Stimulated activated effector memory CD8-positive, alpha-beta T cell treated with anti-CD3 and anti-CD28 coated beads, Interleukin-12 subunit alpha, Interleukin-12 subunit beta, amount 100 ng/mL, for 72 hours (primary cell): Measurements from ENCODE around the gene MICAL3.
A peak's percentile ranks its signal among the peaks of the same experiment; 100 is the strongest.
"Not testable (repeated sequence)": the region's sequence is repeated elsewhere in the genome, so short reads cannot be mapped to it uniquely, and the experiment has no call there.

Source experiments
- ATAC-seq: fragments of 150-1000 bp; cut with Tn5 transposase; 2 replicates; pipeline ENCODE4 v1.10.0; 2021
- DNase-seq, 2 donors: peaks; one replicate each; pipeline ENCODE4 v3.0.0; 2021 to 2022; ENCODE audit warnings: low spot score in 2 of 2
- H3K27ac Mint-ChIP-seq: one replicate; pipeline ENCODE4 v1.8.0; 2022; ENCODE audit warnings: mild to moderate bottlenecking, mixed read lengths
- H3K36me3 Mint-ChIP-seq: one replicate; pipeline ENCODE4 v1.8.0; 2022; ENCODE audit warnings: mild to moderate bottlenecking, mixed read lengths
- H3K4me1 Mint-ChIP-seq: one replicate; pipeline ENCODE4 v1.8.0; 2022; ENCODE audit warnings: mixed read lengths
- H3K4me3 Mint-ChIP-seq: one replicate; pipeline ENCODE4 v1.8.0; 2022; ENCODE audit warnings: mild to moderate bottlenecking, mixed read lengths
- H3K9me3 Mint-ChIP-seq: one replicate; pipeline ENCODE4 v1.8.0; 2022; ENCODE audit warnings: mixed read lengths

MICAL3 gene

DNA sequence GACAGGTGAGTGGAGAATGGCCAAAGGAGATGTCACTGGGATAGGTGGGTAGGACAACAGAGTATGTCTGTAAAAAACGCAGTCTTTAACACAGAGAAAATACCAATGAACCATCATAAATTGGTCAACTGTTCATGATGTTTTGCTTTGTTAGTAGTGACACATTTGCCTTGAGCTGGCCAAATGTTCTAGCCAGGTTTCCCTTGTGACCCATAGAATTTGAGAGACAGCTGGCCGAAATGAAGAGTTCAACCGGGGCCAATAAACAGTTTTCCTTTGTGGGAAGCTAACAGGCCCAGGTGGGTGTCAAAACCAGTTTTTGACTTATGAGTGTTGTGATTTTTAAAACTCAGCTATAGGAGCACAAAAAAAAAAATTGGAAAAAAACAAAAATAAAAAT lies 133.5 kb downstream of the MICAL3 start:
- ATAC-seq, result no peak
- peaks cover 87% of the 10 kb centered on the region for H3K36me3 Mint-ChIP-seq
- no peak for DNase-seq
- H3K27ac Mint-ChIP-seq, result no peak overlapping the region
- H3K4me3 Mint-ChIP-seq, result no peak overlapping the region
- no peaks in the 10 kb centered on the region for H3K9me3 Mint-ChIP-seq
- H3K4me1 Mint-ChIP-seq, result no peaks in the 10 kb centered on the region

DNA sequence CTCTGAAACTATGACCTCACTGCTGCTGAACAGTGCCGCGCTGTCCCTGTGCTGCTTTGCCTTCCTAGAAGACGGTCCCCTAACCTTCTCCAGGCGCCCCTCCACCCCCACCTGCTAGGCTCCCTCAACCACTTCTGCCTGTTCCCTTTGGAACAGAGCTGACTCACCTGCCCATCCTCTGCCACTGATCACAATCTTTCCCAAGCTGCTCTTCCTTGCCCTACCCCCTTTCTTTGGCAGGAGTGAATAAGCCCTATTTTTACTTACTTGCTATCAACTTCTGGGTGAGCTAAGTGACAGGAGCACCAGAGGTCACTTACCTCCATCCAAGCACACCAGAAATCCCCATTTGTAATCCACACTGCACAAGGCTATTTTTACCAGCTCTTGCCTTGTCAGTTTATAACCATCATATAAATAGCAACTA lies 134.1 kb downstream of the MICAL3 start:
- H3K9me3 Mint-ChIP-seq, result no peaks in the 10 kb centered on the region

DNA sequence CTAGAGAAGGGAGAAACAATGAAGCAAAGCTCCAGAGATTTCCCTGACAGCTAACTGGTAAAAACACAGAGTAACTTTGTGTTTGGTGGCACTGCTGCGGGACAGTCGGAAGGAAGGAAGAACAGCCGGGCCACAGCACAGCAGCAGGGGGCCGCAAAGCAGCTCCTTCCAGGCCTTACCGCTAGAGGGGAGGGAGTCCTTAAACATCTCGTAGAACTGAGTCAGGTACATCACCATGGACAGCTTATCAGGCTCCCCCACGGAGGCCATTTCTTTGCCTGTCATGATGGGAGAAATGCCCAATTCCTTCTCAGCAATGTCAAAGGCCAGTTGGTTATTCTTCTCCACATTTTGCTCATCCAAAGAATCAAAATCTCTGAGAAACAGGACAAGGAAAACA lies 135.5 kb downstream of the MICAL3 start:
- H3K9me3 Mint-ChIP-seq, result no peaks in the 10 kb centered on the region
- peak; percentile 21 for ATAC-seq
- no peaks in the 10 kb centered on the region for H3K4me1 Mint-ChIP-seq
- no peak overlapping the region for H3K27ac Mint-ChIP-seq
- no peak for DNase-seq
- no peak overlapping the region for H3K4me3 Mint-ChIP-seq
- H3K36me3 Mint-ChIP-seq, result peaks cover 80% of the 10 kb centered on the region

More for the DNA sequence above, 134.1 kb downstream of the MICAL3 start:
- no peak overlapping the region for H3K4me3 Mint-ChIP-seq
- DNase-seq (no peak), ATAC-seq (no peak)
- peaks cover 87% of the 10 kb centered on the region for H3K36me3 Mint-ChIP-seq
- H3K4me1 Mint-ChIP-seq, result no peaks in the 10 kb centered on the region
- peak overlapping the region; percentile 7 for H3K27ac Mint-ChIP-seq

DNA sequence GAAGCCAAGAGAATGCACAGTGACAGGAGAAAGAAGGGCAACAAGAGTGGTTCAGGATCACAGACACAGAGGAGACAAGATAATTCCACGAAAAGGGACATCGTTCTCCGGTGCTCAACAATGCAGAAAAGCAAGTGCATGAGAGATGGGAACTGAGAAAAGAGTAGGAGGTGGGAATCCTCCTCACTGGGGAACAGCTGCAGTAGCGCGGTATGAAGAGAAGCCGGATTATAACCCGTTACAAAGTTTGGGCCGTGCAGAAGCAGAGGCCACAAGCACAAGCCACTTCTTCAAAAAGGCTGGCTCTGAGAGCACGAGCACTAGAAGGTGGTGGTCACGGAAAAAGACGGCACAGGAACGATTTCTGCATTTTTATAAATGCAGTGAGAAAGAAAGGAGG lies 135.9 kb downstream of the MICAL3 start:
- DNase-seq, result no peak
- no peak for ATAC-seq
- Mint-ChIP-seq H3K27ac (no peak overlapping the region), H3K4me1 (no peaks in the 10 kb centered on the region), H3K4me3 (no peak overlapping the region), H3K9me3 (no peaks in the 10 kb centered on the region), H3K36me3 (peaks cover 77% of the 10 kb centered on the region)

DNA sequence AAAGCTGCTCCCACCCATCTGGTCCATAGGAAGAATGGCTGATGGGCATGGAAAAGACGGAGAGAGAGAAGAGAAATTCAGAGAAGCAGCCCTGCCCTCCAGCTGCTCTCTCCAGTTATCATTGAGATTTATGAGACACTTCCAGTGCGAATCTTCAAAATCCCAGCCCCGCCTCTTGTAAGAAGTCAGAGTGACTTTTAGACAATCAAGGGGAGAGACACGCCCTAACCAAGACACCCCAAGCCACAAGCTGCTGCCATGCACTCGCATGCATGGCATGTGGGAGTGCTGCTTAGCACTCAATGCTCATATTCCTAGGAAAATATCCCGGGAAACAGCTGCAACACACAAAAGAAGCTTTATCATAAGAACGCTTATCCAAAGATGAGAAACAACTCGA lies 139.5 kb downstream of the MICAL3 start:
- Mint-ChIP-seq H3K36me3 (peaks cover 64% of the 10 kb centered on the region), H3K9me3 (no peaks in the 10 kb centered on the region), H3K27ac (no peak overlapping the region), H3K4me1 (no peaks in the 10 kb centered on the region), H3K4me3 (no peak overlapping the region)
- DNase-seq, result no peak
- ATAC-seq, result no peak

DNA sequence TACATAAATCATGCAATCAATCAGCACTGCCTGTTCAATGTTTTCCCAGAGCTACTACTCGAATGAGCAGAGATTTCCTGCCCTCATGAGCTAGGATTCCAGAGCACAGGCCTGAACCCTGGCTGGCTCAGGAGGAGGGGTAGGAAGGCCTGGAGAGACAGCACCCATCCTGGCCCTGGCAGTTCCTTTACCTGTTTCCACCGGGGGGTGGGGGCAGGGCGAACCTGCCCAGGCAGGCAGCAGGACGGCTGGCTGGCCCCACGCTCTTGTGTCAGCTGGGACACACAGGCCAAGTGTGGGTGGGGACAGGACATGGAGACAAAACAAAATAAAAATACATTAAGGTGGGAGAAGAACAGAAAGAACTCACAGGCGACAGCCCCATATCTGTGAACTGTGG lies 140.3 kb downstream of the MICAL3 start:
- Mint-ChIP-seq H3K4me3 (no peak overlapping the region), H3K27ac (peak overlapping the region; percentile 21), H3K9me3 (no peaks in the 10 kb centered on the region), H3K36me3 (peaks cover 71% of the 10 kb centered on the region), H3K4me1 (no peaks in the 10 kb centered on the region)
- no peak for ATAC-seq
- no peak for DNase-seq

DNA sequence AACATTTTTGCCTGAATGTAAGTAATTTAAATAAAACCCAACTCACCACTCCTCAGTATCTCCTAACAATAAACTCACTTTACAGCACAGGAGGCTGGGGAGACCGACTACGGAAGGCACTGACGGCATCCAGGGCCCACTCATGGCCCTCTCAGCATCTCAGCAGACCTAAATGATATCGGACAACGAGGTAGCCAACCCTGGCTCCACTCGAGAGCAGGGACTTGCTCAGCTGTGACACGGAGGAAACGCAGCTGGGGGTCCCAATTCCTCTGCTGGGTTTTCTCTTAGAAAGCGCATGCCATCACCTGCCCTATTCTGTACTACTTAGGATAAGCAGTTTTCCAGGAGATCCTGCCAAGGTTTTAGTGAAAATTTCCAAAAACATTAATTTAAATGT lies 141.0 kb downstream of the MICAL3 start:
- Mint-ChIP-seq H3K27ac (peak overlapping the region; percentile 21), H3K9me3 (no peaks in the 10 kb centered on the region), H3K4me1 (no peaks in the 10 kb centered on the region), H3K36me3 (peaks cover 73% of the 10 kb centered on the region), H3K4me3 (no peak overlapping the region)
- ATAC-seq, result no peak
- DNase-seq, result no peak

DNA sequence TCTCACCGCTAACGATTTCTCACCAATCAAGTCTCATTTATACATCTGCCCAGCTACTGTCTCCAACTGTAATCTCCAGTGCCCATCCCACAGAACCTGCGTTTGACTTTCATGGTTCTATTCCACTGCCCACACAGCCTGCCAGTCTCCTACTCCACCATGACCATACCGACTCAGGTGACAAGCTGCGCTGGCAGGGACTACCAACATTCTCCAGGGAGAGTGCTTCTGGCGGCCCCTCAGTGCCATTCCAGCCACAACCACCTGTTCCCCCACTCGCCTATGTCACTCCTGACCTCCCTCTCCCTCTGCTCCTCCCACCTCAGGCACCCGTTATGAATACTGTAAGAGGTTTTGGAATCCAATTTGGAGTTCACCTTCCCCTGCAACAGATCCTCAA lies 141.6 kb downstream of the MICAL3 start:
- Mint-ChIP-seq H3K27ac (no peak overlapping the region), H3K9me3 (no peaks in the 10 kb centered on the region)

DNA sequence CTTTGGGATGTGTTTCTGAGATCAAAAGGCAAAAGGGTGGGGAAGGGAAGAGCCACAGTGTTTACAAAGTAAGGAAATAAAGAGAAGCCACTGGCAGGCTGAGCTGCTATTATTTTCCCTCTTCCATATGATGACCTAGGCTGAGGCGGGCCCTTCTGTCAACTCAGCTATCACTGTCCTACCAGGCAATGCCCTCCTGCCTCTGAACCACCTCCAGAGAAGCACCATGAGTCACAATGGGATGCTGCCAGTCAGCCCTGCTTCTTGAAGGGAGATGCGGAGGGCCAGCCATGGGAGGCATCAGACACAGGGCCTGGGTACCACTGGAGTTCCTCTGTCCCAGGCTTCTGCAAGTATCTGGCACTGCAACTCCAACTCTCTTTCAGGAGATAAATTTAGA lies 142.2 kb downstream of the MICAL3 start:
- Mint-ChIP-seq H3K4me3 (no peak overlapping the region), H3K36me3 (peaks cover 61% of the 10 kb centered on the region), H3K27ac (no peak overlapping the region), H3K9me3 (no peaks in the 10 kb centered on the region), H3K4me1 (no peaks in the 10 kb centered on the region)
- DNase-seq, result no peak
- no peak for ATAC-seq

More for the DNA sequence above, 141.6 kb downstream of the MICAL3 start:
- Mint-ChIP-seq H3K4me3 (no peak overlapping the region), H3K4me1 (no peaks in the 10 kb centered on the region), H3K36me3 (peaks cover 67% of the 10 kb centered on the region)
- DNase-seq (no peak), ATAC-seq (no peak)

DNA sequence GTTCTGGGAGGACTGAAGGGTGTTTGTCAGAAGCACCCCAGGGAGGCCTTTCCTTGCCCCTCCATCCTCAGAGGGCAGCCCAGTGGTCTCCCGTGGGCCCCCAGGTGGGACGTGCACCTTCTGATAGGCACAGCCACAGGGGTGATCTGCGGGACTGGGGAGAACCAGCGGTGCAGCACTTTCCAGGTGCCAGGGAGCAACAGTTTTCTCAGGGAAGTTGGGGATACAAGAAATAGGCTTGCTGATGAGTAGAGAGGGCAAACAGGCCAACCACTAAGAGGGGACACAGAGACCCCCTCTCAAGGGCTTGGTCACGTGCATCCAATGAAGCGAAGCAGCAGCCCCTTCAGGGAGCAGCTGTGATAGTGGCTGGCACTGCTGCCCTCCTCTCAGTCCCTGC lies 143.0 kb downstream of the MICAL3 start:
- H3K4me1 Mint-ChIP-seq, result no peaks in the 10 kb centered on the region
- DNase-seq, result no peak
- H3K36me3 Mint-ChIP-seq, result peaks cover 53% of the 10 kb centered on the region
- no peak for ATAC-seq
- no peak overlapping the region for H3K4me3 Mint-ChIP-seq
- H3K27ac Mint-ChIP-seq, result no peak overlapping the region
- H3K9me3 Mint-ChIP-seq, result no peaks in the 10 kb centered on the region

DNA sequence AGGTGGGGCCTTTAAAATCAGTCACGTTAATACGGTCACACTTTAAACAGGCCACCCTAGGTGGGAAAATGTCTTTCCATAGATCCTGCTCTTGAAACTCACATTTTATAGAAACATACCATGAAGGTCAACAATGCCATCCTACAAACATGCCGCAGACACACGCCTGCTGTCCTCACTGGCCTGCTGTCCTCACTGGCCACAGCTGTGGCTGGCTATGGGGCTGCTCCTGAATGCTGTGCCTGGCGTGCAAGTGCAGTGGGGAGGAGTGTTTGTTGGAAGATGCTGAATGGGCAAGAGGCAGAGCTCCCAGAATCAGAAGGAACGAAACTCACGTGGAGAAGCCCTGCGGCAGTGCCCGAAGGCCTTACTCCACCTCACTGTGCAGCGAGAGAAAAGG lies 143.9 kb downstream of the MICAL3 start:
- Mint-ChIP-seq H3K27ac (no peak overlapping the region), H3K9me3 (no peaks in the 10 kb centered on the region), H3K4me3 (no peak overlapping the region), H3K4me1 (no peaks in the 10 kb centered on the region), H3K36me3 (peaks cover 48% of the 10 kb centered on the region)
- ATAC-seq, result no peak
- no peak for DNase-seq

DNA sequence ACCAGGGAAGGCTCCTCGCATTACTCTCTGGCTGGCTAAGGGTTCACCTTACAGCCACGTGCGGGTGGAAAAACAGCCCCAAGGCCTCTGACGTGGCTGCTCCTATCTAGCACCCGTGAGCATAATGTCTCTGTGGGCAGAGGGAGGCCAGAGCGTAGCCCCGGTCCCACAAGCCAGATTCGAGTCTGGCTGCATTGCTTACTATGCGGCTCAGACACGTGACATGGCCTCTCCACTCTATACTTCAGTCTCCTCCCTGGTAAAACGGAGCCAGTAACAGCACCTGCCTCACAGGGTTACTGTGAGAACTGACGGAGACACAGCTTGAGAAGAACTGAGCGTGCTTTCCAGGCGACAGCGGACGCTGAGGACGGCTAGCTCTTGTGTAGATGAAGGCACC lies 144.3 kb downstream of the MICAL3 start:
- no peaks in the 10 kb centered on the region for H3K4me1 Mint-ChIP-seq
- no peak for DNase-seq
- H3K36me3 Mint-ChIP-seq, result peaks cover 48% of the 10 kb centered on the region

DNA sequence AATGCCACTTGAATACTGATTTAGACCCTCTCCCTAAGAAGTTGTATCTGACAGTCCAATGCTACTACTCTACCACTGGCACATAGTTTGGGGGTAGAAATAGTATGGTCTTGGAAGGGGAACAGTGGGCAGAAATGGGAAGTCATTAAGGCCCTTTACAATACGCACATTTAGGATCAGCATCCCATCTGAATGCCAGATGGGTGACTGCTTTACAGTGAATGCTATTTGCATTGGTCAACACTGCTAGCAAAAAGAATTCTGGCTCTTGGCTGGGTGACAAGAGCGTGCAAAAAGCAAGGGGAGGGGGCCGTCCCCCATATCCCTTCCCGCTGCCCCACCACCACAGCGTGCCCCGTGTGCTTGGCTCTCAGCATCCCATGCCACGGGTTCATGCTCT lies 145.4 kb downstream of the MICAL3 start:
- ATAC-seq (no peak), DNase-seq (no peak)
- Mint-ChIP-seq H3K4me3 (no peak overlapping the region), H3K4me1 (no peaks in the 10 kb centered on the region), H3K27ac (no peak overlapping the region), H3K36me3 (peaks cover 51% of the 10 kb centered on the region), H3K9me3 (no peaks in the 10 kb centered on the region)

More for the DNA sequence above, 144.3 kb downstream of the MICAL3 start:
- H3K4me3 Mint-ChIP-seq, result no peak overlapping the region
- no peaks in the 10 kb centered on the region for H3K9me3 Mint-ChIP-seq
- no peak overlapping the region for H3K27ac Mint-ChIP-seq
- no peak for ATAC-seq

DNA sequence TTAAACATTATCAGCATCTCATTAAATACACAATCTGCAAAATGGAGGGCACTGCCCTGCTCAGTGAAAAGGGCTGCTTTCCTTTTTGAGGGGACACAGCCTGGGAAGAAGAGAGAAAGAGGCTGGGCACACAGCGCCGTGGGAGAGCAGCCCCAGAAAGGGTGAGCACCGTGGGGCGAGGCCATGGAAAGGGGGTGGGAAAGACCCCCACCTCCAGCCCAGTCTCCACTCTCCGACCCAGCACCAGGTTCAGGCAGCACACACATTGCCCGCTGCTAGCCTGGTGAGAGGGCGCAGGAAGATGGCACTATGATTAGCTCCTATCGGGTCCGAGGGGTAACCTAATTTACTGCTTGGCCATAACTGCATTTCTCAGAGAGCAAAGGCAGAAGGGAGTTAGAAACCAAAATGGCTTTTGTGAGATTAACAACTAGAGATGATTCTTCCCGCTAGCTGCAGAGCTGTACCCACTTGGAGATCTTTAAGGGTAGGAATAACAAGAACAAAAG lies 146.1 kb downstream of the MICAL3 start:
- peak overlapping the region; percentile 9 for H3K27ac Mint-ChIP-seq
- H3K9me3 Mint-ChIP-seq, result no peaks in the 10 kb centered on the region
- DNase-seq (no peak), ATAC-seq (no peak)
- peaks cover 55% of the 10 kb centered on the region for H3K36me3 Mint-ChIP-seq
- H3K4me3 Mint-ChIP-seq, result no peak overlapping the region
- no peaks in the 10 kb centered on the region for H3K4me1 Mint-ChIP-seq

DNA sequence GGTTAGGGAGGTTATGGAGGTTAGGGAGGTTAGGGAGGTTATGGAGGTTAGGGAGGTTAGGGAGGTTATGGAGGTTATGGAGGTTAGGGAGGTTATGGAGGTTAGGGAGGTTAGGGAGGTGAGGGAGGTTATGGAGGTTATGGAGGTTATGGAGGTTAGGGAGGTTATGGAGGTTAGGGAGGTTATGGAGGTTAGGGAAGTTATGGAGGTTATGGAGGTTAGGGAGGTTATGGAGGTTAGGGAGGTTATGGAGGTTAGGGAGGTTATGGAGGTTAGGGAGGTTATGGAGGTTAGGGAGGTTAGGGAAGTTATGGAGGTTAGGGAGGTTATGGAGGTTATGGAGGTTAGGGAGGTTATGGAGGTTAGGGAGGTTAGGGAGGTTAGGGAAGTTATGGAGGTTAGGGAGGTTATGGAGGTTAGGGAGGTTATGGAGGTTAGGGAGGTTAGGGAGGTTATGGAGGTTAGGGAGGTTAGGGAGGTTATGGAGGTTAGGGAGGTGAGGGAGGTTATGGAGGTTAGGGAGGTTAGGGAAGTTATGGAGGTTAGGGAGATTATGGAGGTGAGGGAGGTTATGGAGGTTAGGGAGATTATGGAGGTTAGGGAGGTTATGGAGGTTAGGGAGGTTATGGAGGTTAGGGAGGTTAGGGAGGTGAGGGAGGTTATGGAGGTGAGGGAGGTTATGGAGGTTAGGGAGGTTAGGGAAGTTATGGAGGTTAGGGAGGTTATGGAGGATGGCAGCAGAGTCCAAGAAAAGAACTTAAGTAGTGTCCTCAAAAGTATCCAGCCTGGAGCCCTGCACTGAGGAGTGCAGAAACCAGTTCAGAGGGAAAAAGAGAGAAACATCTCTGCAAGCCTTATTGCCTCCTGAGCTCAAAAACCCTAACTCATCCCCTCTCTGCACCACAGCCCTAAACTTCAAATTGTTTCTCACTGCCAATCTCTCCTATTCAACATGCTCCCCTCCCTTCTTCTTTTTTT lies 147.2 kb downstream of the MICAL3 start:
- not testable (repeated sequence) for H3K4me3 Mint-ChIP-seq, H3K9me3 Mint-ChIP-seq, ATAC-seq, DNase-seq, H3K4me1 Mint-ChIP-seq
- H3K27ac Mint-ChIP-seq, result peak overlapping the region; percentile 9
- peaks cover 58% of the 10 kb centered on the region for H3K36me3 Mint-ChIP-seq

DNA sequence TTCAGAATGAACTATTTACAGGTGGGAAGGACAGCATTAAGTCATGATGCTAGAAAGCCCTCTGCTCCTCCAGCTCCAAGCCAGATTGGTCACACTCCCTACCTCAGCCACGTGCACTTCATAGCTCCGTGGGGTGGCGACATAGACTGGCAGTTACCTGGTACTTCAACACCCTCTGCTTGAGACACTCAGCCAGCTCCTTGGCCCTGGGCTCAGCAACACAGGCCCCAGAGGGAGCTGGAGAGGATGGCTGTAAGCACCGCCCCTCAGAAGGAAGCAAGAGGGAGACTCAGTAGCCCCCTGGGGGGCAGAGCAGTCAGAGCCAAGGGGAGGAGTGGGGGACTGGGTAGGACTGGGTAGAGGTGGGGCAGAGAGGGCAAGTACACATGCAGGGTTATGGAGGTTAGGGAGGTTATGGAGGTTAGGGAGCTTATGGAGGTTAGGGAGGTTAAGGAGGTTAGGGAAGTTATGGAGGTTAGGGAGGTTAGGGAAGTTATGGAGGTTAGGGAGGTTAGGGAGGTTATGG lies 148.0 kb downstream of the MICAL3 start:
- no peak for DNase-seq
- Mint-ChIP-seq H3K27ac (no peak overlapping the region), H3K9me3 (no peaks in the 10 kb centered on the region), H3K4me1 (no peaks in the 10 kb centered on the region), H3K4me3 (no peak overlapping the region), H3K36me3 (peaks cover 64% of the 10 kb centered on the region)
- ATAC-seq, result no peak
